SK-N-SH (cell line): ENCODE measurements around the gene SPIRE1. TPM values are rescaled to one million over a fixed set of nuclear protein-coding genes. Genes with fewer than 3 reads are reported as not detected.
"Not testable (repeated sequence)": the region's sequence is repeated elsewhere in the genome, so short reads cannot be mapped to it uniquely, and the experiment has no call there.

ENCODE experiments used
- CTCF ChIA-PET: fragments of 300-600, 350-600 bp; formaldehyde crosslinking; extraction: SDS; loops from one replicate; lab custom pipeline; 2021; lab: Yijun Ruan, JAX
- POLR2A ChIA-PET: fragments of 350-600 bp; sonication (Branson Sonifier 250); formaldehyde crosslinking; extraction: SDS; loops from one replicate; lab custom pipeline; 2020; ENCODE audit warnings: antibody characterized with exemption, inconsistent platforms; lab: Yijun Ruan, JAX
- DNase-seq: peaks from one replicate; pipeline ENCODE4 v3.0.0; 2012
- H2AFZ ChIP-seq: fragments of 200-600 bp; sonication (generic); 2 replicates; pipeline ENCODE4 v1.8.1; 2016; ENCODE audit warnings: antibody characterized with exemption, mild to moderate bottlenecking, low read depth
- H3F3A ChIP-seq: fragments of 200-600 bp; sonication (generic); replicated peaks from 2 replicates; pipeline ENCODE3; 2016; ENCODE audit warnings: antibody characterized with exemption, mild to moderate bottlenecking; ENCODE audit not compliant: insufficient read depth
- H3K27ac ChIP-seq, 2 experiments: fragments of 200-500 bp in 1 of 2; fragments of 200-600 bp in 1 of 2; sonication (Bioruptor generic) in 1 of 2; sonication (generic), shearing (Covaris generic) in 1 of 2; 2 replicates each; pipeline versions ENCODE4 v1.5.1 to v1.6.1; 2014 to 2016; ENCODE audit warnings: low read depth in 2 of 2, inconsistent platforms in 1 of 2, low read length in 1 of 2, mild to moderate bottlenecking in 1 of 2, mixed read lengths in 1 of 2
- H3K27me3 ChIP-seq: fragments of 200-600 bp; sonication (generic), shearing (Covaris generic); 2 replicates; pipeline ENCODE4 v1.6.1; 2016; ENCODE audit warnings: mixed run types; ENCODE audit not compliant: insufficient read depth
- H3K36me3 ChIP-seq, 2 experiments: fragments of 200-500 bp in 1 of 2; fragments of 200-600 bp in 1 of 2; sonication (Bioruptor generic) in 1 of 2; sonication (generic) in 1 of 2; replicated peaks in 1 of 2; 2 replicates each; pipeline versions ENCODE3 to v1.5.1; 2014 to 2016; ENCODE audit warnings: low read length in 1 of 2, mild to moderate bottlenecking in 1 of 2; ENCODE audit not compliant: insufficient read depth in 2 of 2, control insufficient read depth in 1 of 2
- H3K4me1 ChIP-seq, 2 experiments: fragments of 200-500 bp in 1 of 2; fragments of 200-600 bp in 1 of 2; sonication (Bioruptor generic) in 1 of 2; sonication (generic), shearing (Covaris generic) in 1 of 2; 2 replicates each; pipeline versions ENCODE4 v1.5.1 to v1.6.1; 2014 to 2016; ENCODE audit warnings: low read depth in 1 of 2, low read length in 1 of 2, mixed run types in 1 of 2; ENCODE audit not compliant: insufficient read depth in 2 of 2, control insufficient read depth in 1 of 2
- H3K4me2 ChIP-seq: fragments of 200-600 bp; sonication (generic), shearing (Covaris generic); 2 replicates; pipeline ENCODE4 v1.6.1; 2017; ENCODE audit warnings: mixed run types
- H3K4me3 ChIP-seq, 2 experiments: fragments of 200-500 bp in 1 of 2; fragments of 200-600 bp in 1 of 2; sonication (Bioruptor generic) in 1 of 2; sonication (generic), shearing (Covaris generic) in 1 of 2; 2 replicates each; pipeline versions ENCODE4 v1.5.1 to v1.8.1; 2014 to 2016; ENCODE audit warnings: low read depth in 2 of 2, inconsistent platforms in 1 of 2, low read length in 1 of 2, mild to moderate bottlenecking in 1 of 2, mixed read lengths in 1 of 2, moderate library complexity in 1 of 2
- H3K79me2 ChIP-seq: fragments of 200-600 bp; sonication (generic); 2 replicates; pipeline ENCODE4 v1.8.1; 2017; ENCODE audit warnings: mild to moderate bottlenecking; ENCODE audit not compliant: insufficient read depth
- H3K9ac ChIP-seq: fragments of 200-600 bp; sonication (generic); 2 replicates; pipeline ENCODE4 v1.6.1; 2017; ENCODE audit warnings: mixed run types
- H3K9me2 ChIP-seq: fragments of 200-600 bp; sonication (generic); 2 replicates; pipeline ENCODE4 v1.6.1; 2017; ENCODE audit warnings: mixed run types
- H3K9me3 ChIP-seq: fragments of 200-600 bp; sonication (generic); 2 replicates; pipeline ENCODE4 v1.6.1; 2017; ENCODE audit warnings: mixed run types, mild to moderate bottlenecking, moderate library complexity
- H4K20me1 ChIP-seq: fragments of 200-600 bp; sonication (generic); 2 replicates; pipeline ENCODE4 v1.6.1; 2017; ENCODE audit warnings: mild to moderate bottlenecking, mixed run types; ENCODE audit not compliant: insufficient read depth
- CHD2 ChIP-seq: fragments of 150-350 bp; IDR thresholded peaks from 2 replicates; pipeline ENCODE4 v1.6.1; 2018; ENCODE audit warnings: low read length; ENCODE audit not compliant: partially characterized antibody
- FOSL2 ChIP-seq: IDR thresholded peaks from 2 replicates; pipeline ENCODE4 v1.4.0; 2012; ENCODE audit warnings: low read depth, mild to moderate bottlenecking, moderate library complexity, borderline replicate concordance
- JUND ChIP-seq: IDR thresholded peaks from 2 replicates; pipeline ENCODE4 v1.4.0; 2012
- POLR2AphosphoS5 ChIP-seq: IDR thresholded peaks from 2 replicates; pipeline ENCODE4 v1.6.1; 2012; ENCODE audit warnings: low read depth, low read length
- WGBS: methylation state at CpG from one replicate; pipeline ENCODE4 v1.1.6; 2017; ENCODE audit warnings: low lambda C conversion rate; 5-methylcytosine and 5-hydroxymethylcytosine counted together
- polyA plus RNA-seq, 3 experiments: library from polyadenylated mRNA; depleted of rRNA; stranded (reverse); fragments of >200 nt; gene quantifications; 2 replicates each; pipeline ENCODE4 v1.2.3, GENCODE V29; 2012

Gene SPIRE1
- polyA plus RNA-seq, 1 of the 3 experiments (the other 2 are of a cell fraction), result 6.7 TPM

DNA sequence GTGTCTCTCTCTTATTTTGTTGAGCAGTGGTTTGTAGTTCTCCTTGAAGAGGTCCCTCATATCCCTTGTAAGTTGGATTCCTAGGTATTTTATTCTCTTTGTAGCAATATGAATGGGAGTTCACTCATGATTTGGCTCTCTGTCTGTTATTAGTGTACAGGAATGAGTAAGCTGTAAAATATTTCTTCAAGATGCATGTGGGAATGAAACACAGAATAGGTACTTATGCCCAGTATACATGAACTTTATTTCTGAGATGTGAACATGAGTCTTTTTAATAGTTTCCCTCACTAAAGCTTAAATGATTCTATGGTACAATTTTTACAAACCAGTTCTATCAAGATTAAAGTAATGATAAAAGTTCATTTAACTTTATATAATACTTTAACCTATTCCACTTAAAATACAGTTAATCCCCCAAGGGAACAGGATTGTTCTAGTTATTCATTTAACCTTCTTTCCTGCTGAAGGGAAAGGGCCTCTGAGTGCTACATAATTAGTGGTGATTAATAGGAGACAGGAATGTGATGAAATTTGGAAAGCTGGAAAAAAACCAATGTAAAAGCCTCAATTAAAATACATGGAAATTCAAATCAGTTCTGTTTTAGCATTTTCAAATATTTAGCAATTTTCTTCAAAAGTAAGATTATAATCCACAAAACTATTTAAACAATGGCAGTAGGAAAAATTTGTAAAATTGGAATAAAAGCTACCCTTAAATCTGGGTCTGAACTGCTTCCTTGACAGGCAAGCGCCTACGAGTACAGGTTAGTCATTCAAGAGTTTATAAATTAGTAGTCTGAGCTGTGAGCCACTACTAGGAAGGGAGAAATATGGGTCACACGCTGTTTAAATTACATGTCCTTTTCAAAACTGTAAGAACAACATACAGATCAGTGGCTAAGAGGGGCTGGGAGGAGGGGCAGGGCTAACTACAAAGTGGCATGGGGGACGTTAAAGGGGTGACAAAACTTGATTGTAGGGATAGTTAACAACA lies 28.9 kb downstream of the SPIRE1 start:
- H3K4me2 ChIP-seq, result peak overlapping the region; percentile 23; the same call in 1 of the 2 replicates
- CTCF ChIA-PET, result no interaction called here
- peaks cover 3% of the 10 kb centered on the region; the same call in 1 of the 2 replicates for H4K20me1 ChIP-seq
- no peaks in the 10 kb centered on the region for H3K27me3 ChIP-seq
- H3F3A ChIP-seq, result peaks cover 12% of the 10 kb centered on the region
- WGBS, result 59% methylated on average over 4 of the region's 4 CpGs
- H3K4me3 ChIP-seq, result no peak overlapping the region; a peak in 1 of 4 replicates
- peak; percentile 29; the same call in 1 of the 2 replicates for TF ChIP-seq JUND
- TF ChIP-seq FOSL2, result peak; percentile 47; the same call in 1 of the 2 replicates
- no peak for TF ChIP-seq POLR2AphosphoS5
- peaks cover 0 to 7% of the 10 kb centered on the region in 2 experiments for H3K36me3 ChIP-seq
- H3K9ac ChIP-seq, result peak overlapping the region; percentile 32; the same call in 1 of the 2 replicates
- peaks cover 0 to 22% of the 10 kb centered on the region in 2 experiments; a peak in 2 of 4 replicates for H3K4me1 ChIP-seq
- no peaks in the 10 kb centered on the region for H3K9me3 ChIP-seq
- DNase-seq, result no peak
- POLR2A ChIA-PET, result no interaction called here
- H3K9me2 ChIP-seq, result no peaks in the 10 kb centered on the region
- peak overlapping the region in 1 of 2 experiments; percentile 78; a peak in 2 of 4 replicates for H3K27ac ChIP-seq
- H2AFZ ChIP-seq, result no peak overlapping the region
- peaks cover 32% of the 10 kb centered on the region for H3K79me2 ChIP-seq

DNA sequence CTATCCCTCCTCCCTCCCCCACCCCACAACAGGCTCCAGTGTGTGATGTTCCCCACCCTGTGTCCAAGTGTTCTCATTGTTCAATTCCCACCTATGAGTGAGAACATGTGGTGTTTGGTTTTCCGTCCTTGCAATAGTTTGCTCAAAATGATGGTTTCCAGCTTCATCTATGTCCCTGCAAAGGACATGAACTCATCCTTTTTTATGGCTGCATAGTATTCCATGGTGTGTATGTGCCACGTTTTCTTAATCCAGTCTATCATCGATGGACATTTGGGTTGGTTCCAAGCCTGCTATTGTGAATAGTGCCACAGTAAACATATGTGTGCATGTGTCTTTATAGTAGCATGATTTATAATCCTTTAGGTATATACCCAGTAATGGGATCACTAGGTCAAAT lies 30.7 kb downstream of the SPIRE1 start:
- CTCF ChIA-PET, H3K9me3 ChIP-seq, H3K27me3 ChIP-seq, H3K9ac ChIP-seq, H3K4me2 ChIP-seq, H2AFZ ChIP-seq, H3K4me3 ChIP-seq, H3K27ac ChIP-seq, POLR2A ChIA-PET, H3K9me2 ChIP-seq, DNase-seq, H3K36me3 ChIP-seq, H4K20me1 ChIP-seq: not testable (repeated sequence)
- peaks cover 31% of the 10 kb centered on the region; the same call in 1 of the 2 replicates for H3K79me2 ChIP-seq
- WGBS, result 94% methylated on average over 3 of the region's 3 CpGs
- peaks cover 15% of the 10 kb centered on the region for H3F3A ChIP-seq
- H3K4me1 ChIP-seq, result peaks cover 0 to 22% of the 10 kb centered on the region in 2 experiments; a peak in 2 of 4 replicates

DNA sequence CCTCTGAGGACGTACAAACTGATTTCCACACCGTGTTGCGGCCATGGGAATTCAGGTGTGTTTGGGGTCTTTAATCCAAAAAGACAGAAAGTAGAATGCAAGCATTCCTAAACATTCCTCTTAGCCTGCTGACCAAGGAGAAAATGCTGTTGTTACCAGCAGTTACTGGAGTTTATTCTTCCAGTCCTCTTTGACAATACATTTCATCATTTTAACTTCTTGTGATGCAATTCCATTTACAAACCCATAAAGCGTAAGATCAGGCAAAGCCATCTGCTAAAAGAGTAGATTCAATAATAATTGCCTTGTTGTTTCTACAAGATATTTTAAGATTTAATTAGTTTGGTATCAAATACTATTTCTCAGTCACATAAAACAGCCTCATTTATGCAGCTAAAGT lies 32.7 kb downstream of the SPIRE1 start:
- H2AFZ ChIP-seq, result no peak overlapping the region
- H3K9me3 ChIP-seq, result no peaks in the 10 kb centered on the region
- no peak overlapping the region for H3K27ac ChIP-seq
- TF ChIP-seq CHD2 (no peak), POLR2AphosphoS5 (no peak)
- TF ChIP-seq, all 33 proteins: peak for 0
- Histone ChIP-seq H3K4me1 (peaks cover 0 to 15% of the 10 kb centered on the region in 2 experiments; a peak in 2 of 4 replicates), H3K4me2 (no peak overlapping the region), H3K27me3 (no peaks in the 10 kb centered on the region), H3K4me3 (no peak overlapping the region), H3K9ac (no peak overlapping the region), H3K9me2 (no peaks in the 10 kb centered on the region), H3K36me3 (peaks cover 0 to 14% of the 10 kb centered on the region in 2 experiments), H3F3A (peaks cover 20% of the 10 kb centered on the region), H4K20me1 (peaks cover 3% of the 10 kb centered on the region; the same call in 1 of the 2 replicates), H3K79me2 (peaks cover 35% of the 10 kb centered on the region)
- CTCF ChIA-PET, result interaction anchor here (0.5 kb wide), 2 partner anchors 221 to 277 kb away, joined by 3 read pairs; no protein-coding TSS in a partner anchor
- POLR2A ChIA-PET, result no interaction called here
- 97% methylated on average over 4 of the region's 4 CpGs for WGBS
- no peak for DNase-seq
